Endodermal cell (in vitro differentiated cells): ENCODE measurements around the gene RHOB. TPM values are rescaled to one million over a fixed set of nuclear protein-coding genes. Genes with fewer than 3 reads are reported as not detected.

Experiments
- DNase-seq: peaks from one replicate; pipeline ENCODE4 v3.0.0-alpha.2; 2017
- H3K27ac ChIP-seq: 2 replicates; pipeline ENCODE4 v1.5.1; 2013; ENCODE audit warnings: mild to moderate bottlenecking, low read depth, low read length, moderate library complexity
- H3K27me3 ChIP-seq: 2 replicates; pipeline ENCODE4 v1.6.1; 2013; ENCODE audit warnings: mild to moderate bottlenecking, low read length, moderate library complexity; ENCODE audit not compliant: insufficient read depth, control insufficient read depth, poor library complexity, severe bottlenecking
- H3K36me3 ChIP-seq: 2 replicates; pipeline ENCODE4 v1.7.0; 2013; ENCODE audit warnings: mild to moderate bottlenecking, low read length, moderate library complexity; ENCODE audit not compliant: control insufficient read depth, insufficient read depth
- H3K4me1 ChIP-seq: one replicate; pipeline ENCODE4 v1.7.0; 2013; ENCODE audit warnings: low read length; ENCODE audit not compliant: control insufficient read depth, insufficient read depth
- H3K4me3 ChIP-seq: 2 replicates; pipeline ENCODE4 v1.5.1; 2013; ENCODE audit warnings: mild to moderate bottlenecking, low read length, moderate library complexity
- H3K9ac ChIP-seq: 2 replicates; pipeline ENCODE4 v1.6.1; 2013; ENCODE audit warnings: mild to moderate bottlenecking, low read length, moderate library complexity; ENCODE audit not compliant: poor library complexity, severe bottlenecking; ENCODE audit errors: extremely low read depth
- H3K9me3 ChIP-seq: 2 replicates; pipeline ENCODE4 v1.6.1; 2013; ENCODE audit warnings: mild to moderate bottlenecking, low read length, moderate library complexity; ENCODE audit not compliant: control insufficient read depth
- H3K27ac Mint-ChIP-seq: 2 replicates; pipeline ENCODE4 v1.8.0; 2020; ENCODE audit warnings: mixed read lengths
- H3K27me3 Mint-ChIP-seq: 2 replicates; pipeline ENCODE4 v1.8.0; 2021; ENCODE audit warnings: mild to moderate bottlenecking, mixed read lengths; ENCODE audit not compliant: insufficient read depth
- H3K36me3 Mint-ChIP-seq: 2 replicates; pipeline ENCODE4 v1.8.0; 2020; ENCODE audit warnings: low read depth, mixed read lengths
- H3K4me1 Mint-ChIP-seq: 2 replicates; pipeline ENCODE4 v1.8.0; 2020; ENCODE audit warnings: mixed read lengths
- H3K4me3 Mint-ChIP-seq: 2 replicates; pipeline ENCODE4 v1.8.0; 2020; ENCODE audit warnings: mild to moderate bottlenecking, moderate library complexity, mixed read lengths
- H3K9me3 Mint-ChIP-seq: 2 replicates; pipeline ENCODE4 v1.8.0; 2020; ENCODE audit warnings: mild to moderate bottlenecking, mixed read lengths
- WGBS, 2 experiments: methylation state at CpG; one replicate each; pipeline versions ENCODE4 v1.1.5 to v1.1.7; 2013; ENCODE audit warnings: missing lambda C conversion rate in 2 of 2, mixed read lengths in 1 of 2; ENCODE audit not compliant: insufficient coverage in 1 of 2, insufficient read length in 1 of 2; 5-methylcytosine and 5-hydroxymethylcytosine counted together
- total RNA-seq, 2 donors: library from RNA; stranded (reverse); fragmentation: NEBNext Ultra II Directional in 1 of 2; extraction: Animal tissue kit (Norgen Biotek cat#: 25700) in 1 of 2; gene quantifications; 2 replicates in 1 of 2; 3 replicates in 1 of 2; pipeline ENCODE4 v1.2.1, GENCODE V29; 2021
- TF ChIP-seq, protein P1 (sequence below): fragments of 200-600 bp; sonication (generic); conservative IDR thresholded peaks from 2 replicates; pipeline ENCODE4 v1.5.0; 2021; ENCODE audit warnings: antibody characterized with exemption, mild to moderate bottlenecking

Gene RHOB
- total RNA-seq, 2 donors from 2014 or later, result 25.6 to 47.0 TPM

- Mint-ChIP-seq H3K27me3 (peaks cover 5% of the 10 kb centered on the region), H3K36me3 (no peaks in the 10 kb centered on the region), H3K9me3 (no peaks in the 10 kb centered on the region), H3K4me1 (peaks cover 28% of the 10 kb centered on the region), H3K4me3 (no peak overlapping the region), H3K27ac (peak overlapping the region; percentile 74)
- no peak overlapping the region for H3K4me3 ChIP-seq
- no peaks in the 10 kb centered on the region for H3K27me3 ChIP-seq
- H3K9me3 ChIP-seq, result no peaks in the 10 kb centered on the region
- no peaks in the 10 kb centered on the region for H3K36me3 ChIP-seq
- WGBS, 2 experiments, result 47 to 69% methylated on average over 5 to 9 of the region's 12 CpGs
- DNase-seq, result peak; percentile 75
- H3K4me1 ChIP-seq, result peaks cover 6% of the 10 kb centered on the region
- TF ChIP-seq, protein P1, sequence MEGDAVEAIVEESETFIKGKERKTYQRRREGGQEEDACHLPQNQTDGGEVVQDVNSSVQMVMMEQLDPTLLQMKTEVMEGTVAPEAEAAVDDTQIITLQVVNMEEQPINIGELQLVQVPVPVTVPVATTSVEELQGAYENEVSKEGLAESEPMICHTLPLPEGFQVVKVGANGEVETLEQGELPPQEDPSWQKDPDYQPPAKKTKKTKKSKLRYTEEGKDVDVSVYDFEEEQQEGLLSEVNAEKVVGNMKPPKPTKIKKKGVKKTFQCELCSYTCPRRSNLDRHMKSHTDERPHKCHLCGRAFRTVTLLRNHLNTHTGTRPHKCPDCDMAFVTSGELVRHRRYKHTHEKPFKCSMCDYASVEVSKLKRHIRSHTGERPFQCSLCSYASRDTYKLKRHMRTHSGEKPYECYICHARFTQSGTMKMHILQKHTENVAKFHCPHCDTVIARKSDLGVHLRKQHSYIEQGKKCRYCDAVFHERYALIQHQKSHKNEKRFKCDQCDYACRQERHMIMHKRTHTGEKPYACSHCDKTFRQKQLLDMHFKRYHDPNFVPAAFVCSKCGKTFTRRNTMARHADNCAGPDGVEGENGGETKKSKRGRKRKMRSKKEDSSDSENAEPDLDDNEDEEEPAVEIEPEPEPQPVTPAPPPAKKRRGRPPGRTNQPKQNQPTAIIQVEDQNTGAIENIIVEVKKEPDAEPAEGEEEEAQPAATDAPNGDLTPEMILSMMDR, result no peak
- H3K9ac ChIP-seq, result no peak overlapping the region
- no peak overlapping the region for H3K27ac ChIP-seq
These were observed 2.5 kb upstream of the RHOB start for GRCh38 chr2:20444101-20444992.

DNA sequence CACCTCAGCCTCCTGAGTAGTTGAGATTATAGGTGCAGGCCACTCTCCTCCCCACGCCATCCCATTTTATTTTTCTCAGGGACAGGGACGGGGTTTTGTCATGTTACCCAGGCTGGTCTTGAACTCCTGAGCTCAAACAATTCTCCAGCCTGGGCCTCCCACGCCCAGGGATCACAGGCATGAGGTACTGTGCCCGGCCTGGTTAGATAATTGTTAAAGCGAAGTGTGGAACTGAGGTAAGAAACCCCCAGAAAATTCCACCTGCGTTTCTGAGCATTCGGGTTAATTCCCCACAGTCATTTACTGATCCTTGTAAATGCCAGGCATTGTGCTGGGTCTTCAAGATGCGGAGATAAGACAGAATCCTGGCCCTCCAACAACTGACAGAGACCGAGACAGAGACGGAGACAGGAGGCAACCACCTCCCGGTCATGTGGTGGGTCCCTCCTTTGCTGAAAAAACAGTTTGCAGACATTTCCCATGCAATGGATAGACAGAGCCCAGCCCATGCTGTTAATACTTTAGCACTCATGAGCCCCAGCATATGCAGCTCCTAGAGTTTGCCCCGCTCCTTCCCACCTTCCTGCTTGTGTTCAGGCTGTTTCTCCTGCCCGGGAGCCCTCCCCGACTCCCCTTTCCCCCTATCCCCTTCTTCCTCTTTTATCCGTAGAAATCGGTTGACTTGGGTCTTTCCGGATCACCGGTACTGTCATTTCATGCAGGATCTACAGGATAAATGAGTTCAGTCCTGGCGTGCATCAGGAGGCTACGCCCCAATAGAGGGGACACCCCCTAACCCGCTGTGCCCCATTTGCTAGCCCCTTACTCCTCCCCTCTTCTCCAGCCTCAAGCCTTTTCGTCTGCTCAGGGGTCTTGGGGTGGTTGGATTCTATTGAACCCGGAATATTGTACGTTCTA lies 1.6 kb upstream of the RHOB start:
- Histone ChIP-seq H3K9ac (no peak overlapping the region), H3K4me1 (peaks cover 9% of the 10 kb centered on the region), H3K27me3 (no peaks in the 10 kb centered on the region), H3K4me3 (no peak overlapping the region), H3K9me3 (no peaks in the 10 kb centered on the region), H3K27ac (no peak overlapping the region), H3K36me3 (no peaks in the 10 kb centered on the region)
- peak; percentile 63 for DNase-seq
- 63 to 72% methylated on average over 10 to 21 of the region's 24 CpGs for whole genome bisulfite sequencing, 2 experiments
- Mint-ChIP-seq H3K9me3 (no peaks in the 10 kb centered on the region), H3K36me3 (no peaks in the 10 kb centered on the region), H3K27me3 (no peaks in the 10 kb centered on the region), H3K27ac (no peak overlapping the region), H3K4me1 (peaks cover 36% of the 10 kb centered on the region), H3K4me3 (peak overlapping the region; percentile 18)
- TF ChIP-seq, protein P1, result no peak

DNA sequence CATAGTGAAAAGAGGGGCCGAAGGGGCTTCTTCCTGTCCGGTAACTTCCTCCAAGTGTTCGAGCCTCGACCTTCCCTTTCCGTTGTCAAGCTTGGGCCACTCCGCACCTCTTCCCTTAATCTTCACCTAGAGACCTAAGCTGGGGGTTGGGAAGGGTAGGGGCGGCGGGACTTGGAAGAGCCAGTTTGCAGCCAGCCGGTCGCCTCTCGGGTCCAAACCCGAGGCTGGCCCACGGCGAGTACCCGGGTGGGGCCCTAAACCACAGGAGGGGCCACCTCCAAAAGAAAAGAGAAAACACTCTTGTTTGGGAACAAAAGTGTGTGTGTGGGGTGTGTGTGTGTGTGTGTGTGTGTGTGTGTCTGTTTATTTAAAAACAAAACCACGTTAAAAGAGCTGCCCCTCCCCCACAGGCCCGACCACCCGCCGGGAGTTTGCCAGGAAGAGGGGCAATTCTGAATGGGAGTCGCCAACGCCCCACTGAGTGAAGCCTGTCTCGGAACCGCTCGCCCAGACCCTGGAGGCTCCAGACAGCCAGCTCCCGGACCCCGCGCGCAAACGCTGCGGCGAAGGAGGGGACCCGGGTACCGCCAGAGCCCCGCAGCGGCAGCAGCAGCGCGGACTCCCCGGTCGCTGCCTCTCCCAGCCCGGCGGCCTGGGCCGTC lies 488 bp upstream of the RHOB start:
- peak overlapping the region; percentile 56 for H3K27ac ChIP-seq
- no peaks in the 10 kb centered on the region for H3K27me3 ChIP-seq
- TF ChIP-seq, protein P1, result no peak
- DNase-seq, result no peak
- Mint-ChIP-seq H3K27me3 (no peaks in the 10 kb centered on the region), H3K4me1 (peaks cover 48% of the 10 kb centered on the region), H3K9me3 (no peaks in the 10 kb centered on the region), H3K27ac (no peak overlapping the region), H3K4me3 (peak overlapping the region; percentile 90), H3K36me3 (no peaks in the 10 kb centered on the region)
- no peaks in the 10 kb centered on the region for H3K36me3 ChIP-seq
- WGBS, 2 experiments, result 11% methylated on average over 42 of the region's 42 CpGs; no CpG with 5 or more reads in 1 of the 2 experiments
- H3K9me3 ChIP-seq, result no peaks in the 10 kb centered on the region
- peaks cover 20% of the 10 kb centered on the region for H3K4me1 ChIP-seq
- H3K4me3 ChIP-seq, result peak overlapping the region; percentile 90
- peak overlapping the region; percentile 86 for H3K9ac ChIP-seq
